M059J (cell line): ENCODE measurements around the gene FGF22. TPM values are rescaled to one million over a fixed set of nuclear protein-coding genes. Genes with fewer than 3 reads are reported as not detected.
"Not testable (repeated sequence)": the region's sequence is repeated elsewhere in the genome, so short reads cannot be mapped to it uniquely, and the experiment has no call there.

Source experiments
- DNase-seq: peaks from one replicate; pipeline ENCODE4 v3.0.0-alpha.2; 2012; ENCODE audit warnings: low read depth
- total RNA-seq: library from RNA; depleted of rRNA; stranded (reverse); fragments of >200 nt; shearing (Covaris generic); gene quantifications from 2 replicates; pipeline ENCODE4 v1.2.3, GENCODE V29; 2014

Gene FGF22
- total RNA-seq, 1 experiment from 2014 or later, result not detected

GRCh38 chr19:621819-622218, 17.9 kb upstream of the FGF22 start:
- DNase-seq, result no peak

DNA sequence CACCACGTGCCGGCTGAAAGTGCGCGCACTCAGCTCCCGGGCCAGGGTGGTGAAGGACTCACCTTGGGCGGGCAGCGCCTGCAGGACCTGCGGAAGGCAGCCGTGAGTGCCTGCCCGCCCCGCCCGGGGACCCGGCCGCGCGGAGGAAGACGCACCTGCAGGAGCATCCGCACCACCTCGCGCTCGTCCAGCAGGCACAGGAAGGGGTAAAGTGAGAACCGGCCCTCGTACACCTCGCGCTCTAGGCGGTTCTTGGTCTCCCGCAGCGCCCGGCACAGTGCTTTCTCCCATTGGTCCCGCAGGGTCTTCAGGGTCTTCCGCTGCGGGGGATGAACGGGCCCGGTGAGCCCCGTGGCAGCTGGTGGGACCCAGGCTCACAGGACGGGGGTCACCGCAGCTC, 17.0 kb upstream of the FGF22 start:
- DNase-seq, result no peak

DNA sequence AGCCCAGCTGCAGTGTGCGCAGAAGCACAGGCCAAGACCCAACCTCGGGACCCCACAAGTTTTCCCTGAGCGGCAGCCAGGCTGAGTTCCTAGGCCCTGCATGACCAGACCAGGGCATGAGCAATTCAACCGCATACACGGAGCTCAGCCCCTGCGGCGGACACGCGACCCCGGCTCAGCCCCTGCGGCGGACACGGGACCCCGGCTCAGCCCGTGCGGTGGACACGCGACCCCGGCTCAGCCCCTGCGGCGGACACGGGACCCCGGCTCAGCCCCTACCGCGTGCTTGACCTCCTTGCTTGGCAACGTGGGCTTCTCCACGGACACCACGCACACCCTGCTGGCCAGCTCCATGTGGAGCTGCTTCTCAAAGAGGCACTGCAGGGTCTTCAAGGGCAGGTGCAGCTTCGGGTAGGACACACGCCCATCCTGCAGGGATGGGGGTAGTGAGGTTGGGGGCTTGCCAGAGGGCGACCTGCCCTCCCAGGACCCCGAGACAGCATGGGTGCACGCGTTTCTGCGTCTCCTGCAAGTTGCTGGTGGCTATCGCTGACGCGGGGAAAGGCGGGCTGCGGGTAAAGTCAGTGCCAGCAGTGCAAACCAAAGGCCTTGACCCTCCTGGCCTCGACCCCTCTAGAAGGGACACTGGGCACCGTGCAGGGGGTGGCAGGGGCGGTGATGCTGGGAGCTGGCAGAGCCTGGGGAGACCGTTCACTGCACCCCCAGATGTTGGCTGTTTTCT, 16.3 kb upstream of the FGF22 start:
- DNase-seq, result no peak

- DNase-seq, result no peak
Observed at GRCh38 chr19:623974-624373, 15.7 kb upstream of the FGF22 start.

- no peak for DNase-seq
Observed at GRCh38 chr19:624433-625109, 15.1 kb upstream of the FGF22 start.

- DNase-seq, result no peak
Observed at GRCh38 chr19:625257-625656, 14.4 kb upstream of the FGF22 start.

GRCh38 chr19:626566-626965, 13.1 kb upstream of the FGF22 start:
- DNase-seq, result not testable (repeated sequence)

GRCh38 chr19:628168-628567, 11.5 kb upstream of the FGF22 start:
- DNase-seq, result no peak

DNA sequence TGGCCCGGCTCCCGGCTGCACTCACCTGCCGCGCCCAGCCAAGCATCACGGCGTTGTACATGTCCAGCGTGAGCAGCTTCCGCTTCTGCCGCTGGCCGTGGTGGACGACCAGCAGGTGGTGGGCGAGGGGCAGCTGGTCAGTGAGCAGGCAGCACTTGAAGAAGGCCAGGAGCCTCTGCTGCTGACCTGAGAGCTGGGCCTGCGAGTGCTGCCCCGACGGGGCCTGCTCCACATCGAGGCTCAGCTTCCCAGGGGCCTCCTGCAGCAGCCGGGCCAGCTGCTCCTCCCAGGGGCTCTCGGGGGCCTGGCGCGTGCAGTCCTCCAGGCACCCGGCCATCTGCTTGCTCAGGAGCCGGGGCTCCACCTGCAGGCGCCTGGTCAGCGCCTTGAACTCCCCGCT, 10.2 kb upstream of the FGF22 start:
- not testable (repeated sequence) for DNase-seq

GRCh38 chr19:629961-630714, 9.5 kb upstream of the FGF22 start:
- DNase-seq, result no peak

- no peak for DNase-seq
Observed at GRCh38 chr19:632579-633067, 7.1 kb upstream of the FGF22 start.

- DNase-seq, result peak; percentile 97
Observed at GRCh38 chr19:633068-633785, 6.5 kb upstream of the FGF22 start, which contains the start of gene POLRMT. Gene POLRMT (minus strand): TSS chr19:633537. CDS start chr19:633512, 25 bp downstream.

- no peak for DNase-seq
Observed at GRCh38 chr19:633786-634639, 5.7 kb upstream of the FGF22 start.

DNA sequence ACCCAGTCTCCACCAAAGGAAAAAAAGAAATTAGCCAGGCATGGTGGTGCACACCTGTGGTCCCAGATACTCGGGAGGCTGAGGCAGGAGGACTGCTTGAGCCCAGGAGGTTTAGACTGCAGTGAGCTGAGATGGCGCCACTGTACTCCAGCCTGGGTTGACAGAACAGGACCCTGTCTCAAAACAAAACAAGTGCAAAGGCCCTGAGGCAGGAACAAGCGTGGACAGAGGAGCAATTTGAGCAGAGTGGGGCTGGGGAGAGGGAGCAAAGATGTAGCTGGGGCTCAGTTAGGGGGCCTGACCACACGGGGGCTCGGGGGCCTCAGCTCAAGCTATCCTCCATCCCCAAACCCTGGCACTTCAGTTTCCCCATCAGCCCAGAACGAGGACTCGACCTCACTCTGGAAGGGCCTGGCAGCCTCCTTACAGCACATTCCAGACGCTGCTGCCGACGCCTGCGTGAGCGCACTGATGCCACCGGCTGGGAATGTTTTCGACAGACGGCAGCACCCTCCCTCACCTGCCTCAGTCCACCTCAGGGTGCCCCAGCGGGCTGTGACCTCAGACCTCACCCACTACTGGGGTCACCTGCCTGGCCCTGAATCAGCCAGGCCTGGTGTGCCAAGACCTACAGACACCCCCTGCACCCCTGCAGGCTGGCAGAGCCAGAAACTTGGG, 4.6 kb upstream of the FGF22 start:
- DNase-seq, result no peak

DNA sequence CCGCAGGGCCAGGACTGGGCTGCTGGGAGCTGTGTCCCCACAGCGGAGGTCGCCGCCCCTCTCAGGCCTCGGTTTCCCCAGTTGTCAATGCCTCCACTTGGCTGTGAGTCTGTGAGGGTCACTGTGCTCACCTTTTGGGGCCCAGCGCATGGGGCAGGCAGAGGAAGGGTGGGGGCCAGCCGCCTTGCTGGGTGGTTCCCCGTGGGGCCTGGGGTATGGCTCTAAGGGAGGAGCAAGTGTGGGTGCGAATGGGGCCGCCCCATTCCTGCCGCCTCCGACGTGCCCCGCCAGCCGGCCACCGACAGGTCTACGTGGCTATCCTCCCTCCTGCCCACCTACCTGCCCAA, 800 bp upstream of the FGF22 start:
- DNase-seq, result no peak

- no peak for DNase-seq
Observed at GRCh38 chr19:640161-640558, 481 bp downstream of the FGF22 start.

GRCh38 chr19:640606-641189, 1.0 kb downstream of the FGF22 start:
- no peak for DNase-seq

DNA sequence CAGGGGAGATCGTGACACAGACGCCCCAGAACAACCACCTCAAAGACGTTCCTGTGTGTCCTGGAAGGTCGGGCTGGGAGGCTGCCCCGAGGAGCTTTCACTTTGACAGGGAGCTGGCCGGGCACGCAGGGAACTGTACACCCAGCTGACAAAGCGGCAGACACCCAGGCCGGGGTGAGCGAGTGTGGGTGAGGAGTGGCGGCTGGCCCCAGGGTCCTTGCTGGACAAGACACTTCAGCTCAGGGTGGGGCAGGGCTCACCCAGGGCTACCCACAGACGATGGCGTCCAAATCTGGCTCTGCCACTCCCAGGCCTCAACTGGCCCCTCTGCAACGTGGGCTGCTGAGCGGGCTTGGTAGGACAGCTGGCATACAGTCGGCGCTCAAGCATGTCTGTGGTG, 2.0 kb downstream of the FGF22 start:
- DNase-seq, result no peak

DNA sequence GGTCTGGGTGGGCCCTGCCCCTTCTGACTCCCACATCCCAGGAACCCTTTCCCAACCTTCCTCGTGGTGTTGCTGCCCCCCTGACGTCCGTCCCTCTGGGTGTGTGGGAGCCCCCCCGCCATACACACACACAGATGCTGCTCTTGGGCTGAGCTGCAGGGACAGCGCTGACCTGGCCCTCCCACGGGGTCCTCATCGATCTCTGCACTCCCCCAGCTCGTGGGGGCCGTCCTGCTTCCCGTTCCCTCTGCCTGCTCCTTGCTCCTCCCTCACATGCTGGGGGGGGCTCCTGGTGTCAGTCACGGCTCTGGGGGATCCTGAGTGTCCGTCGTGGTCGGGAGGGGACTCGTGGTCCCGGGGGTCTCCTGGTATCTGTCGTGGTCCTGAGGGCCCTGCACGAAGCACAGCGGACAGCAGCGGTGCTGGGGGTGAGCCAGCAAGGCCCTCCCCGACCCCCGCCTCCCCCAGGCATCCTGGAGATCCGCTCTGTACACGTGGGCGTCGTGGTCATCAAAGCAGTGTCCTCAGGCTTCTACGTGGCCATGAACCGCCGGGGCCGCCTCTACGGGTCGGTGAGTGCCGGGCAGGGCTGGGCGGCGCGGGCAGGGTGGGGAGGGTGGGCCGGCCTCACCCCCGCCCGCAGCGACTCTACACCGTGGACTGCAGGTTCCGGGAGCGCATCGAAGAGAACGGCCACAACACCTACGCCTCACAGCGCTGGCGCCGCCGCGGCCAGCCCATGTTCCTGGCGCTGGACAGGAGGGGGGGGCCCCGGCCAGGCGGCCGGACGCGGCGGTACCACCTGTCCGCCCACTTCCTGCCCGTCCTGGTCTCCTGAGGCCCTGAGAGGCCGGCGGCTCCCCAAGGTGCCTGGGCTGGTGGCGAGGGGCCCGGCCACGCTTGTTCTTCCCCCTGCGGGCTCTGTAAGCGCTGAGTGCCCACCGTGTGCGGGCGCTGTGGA, 3.4 kb downstream of the FGF22 start:
- no peak for DNase-seq
